GOT3 (cell line): ENCODE data around the gene MAZ.
"Not testable (repeated sequence)": the region's sequence is repeated elsewhere in the genome, so short reads cannot be mapped to it uniquely, and the experiment has no call there.

Experiments
- DNase-seq: peaks from one replicate; lab custom pipeline; 2025; ENCODE audit warnings: mixed read lengths; lab: John Stamatoyannopoulos, UW

MAZ gene

DNA sequence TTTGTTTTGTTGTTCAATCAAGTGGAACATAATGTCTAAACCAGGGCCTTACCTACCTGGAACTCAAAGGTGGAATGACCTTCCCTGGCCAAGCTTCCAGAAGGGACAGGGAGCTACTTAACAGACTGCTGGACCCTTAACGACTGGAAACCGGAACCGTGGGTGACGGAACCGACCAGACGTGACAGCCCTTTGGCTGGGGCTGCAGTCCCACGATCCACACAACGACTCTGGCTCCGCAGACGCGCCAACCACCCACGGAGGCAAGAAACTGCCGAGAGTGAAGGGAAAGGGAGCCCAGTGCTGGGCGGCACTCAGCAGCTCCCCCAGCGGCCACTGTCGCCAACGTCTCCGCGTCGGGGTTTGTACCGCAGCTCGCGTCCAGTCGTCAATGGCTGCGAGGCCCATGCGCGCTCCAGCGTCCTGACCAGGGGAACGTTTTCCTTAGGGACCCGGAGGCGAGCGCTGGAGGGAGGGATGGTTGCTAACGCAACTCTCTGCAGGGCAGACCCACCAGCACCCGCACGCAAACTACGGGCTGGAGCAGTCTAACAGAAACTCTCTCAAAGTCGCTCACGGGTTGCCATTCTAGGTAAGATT is 21.3 kb upstream of the MAZ start:
- DNase-seq = peak; percentile 3

DNA sequence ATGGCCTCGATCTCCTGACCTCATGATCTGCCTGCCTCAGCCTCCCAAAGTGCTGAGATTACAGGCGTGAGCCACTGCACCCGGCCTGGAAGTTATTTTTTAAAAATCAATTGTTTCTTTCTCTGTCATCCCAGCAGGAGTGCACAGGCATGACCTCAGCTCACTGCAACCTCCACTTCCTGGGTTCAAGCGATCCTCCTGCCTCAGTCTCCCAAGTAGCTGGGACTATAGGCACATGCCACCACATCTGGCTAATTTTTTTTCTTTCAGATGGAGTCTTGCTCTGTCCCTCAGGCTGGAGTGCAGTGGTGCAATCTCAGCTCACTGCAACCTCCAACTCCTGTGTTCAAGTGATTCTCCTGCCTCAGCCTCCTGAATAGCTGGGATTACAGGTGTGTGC is 19.2 kb upstream of the MAZ start:
- DNase-seq = not testable (repeated sequence)

DNA sequence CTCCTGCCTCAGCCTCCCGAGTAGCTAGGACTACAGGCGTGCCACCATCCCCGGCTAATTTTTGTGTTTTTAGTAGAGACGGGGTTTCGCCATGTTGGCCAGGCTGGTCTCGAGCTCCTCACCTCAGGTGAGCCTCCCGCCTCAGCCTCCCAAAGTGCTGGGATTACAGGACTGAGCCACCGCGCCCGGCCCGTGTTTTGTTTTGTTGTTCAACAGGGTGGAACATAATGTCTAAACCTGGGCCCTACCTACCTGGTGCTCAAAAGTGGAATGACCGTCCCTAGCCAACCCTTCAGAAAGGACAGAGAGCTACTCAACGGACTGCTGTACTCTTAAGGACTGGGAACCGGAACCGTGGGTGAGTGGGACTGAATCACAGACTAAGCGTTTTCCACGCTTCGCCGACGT is 16.6 kb upstream of the MAZ start:
- DNase-seq = no peak

DNA sequence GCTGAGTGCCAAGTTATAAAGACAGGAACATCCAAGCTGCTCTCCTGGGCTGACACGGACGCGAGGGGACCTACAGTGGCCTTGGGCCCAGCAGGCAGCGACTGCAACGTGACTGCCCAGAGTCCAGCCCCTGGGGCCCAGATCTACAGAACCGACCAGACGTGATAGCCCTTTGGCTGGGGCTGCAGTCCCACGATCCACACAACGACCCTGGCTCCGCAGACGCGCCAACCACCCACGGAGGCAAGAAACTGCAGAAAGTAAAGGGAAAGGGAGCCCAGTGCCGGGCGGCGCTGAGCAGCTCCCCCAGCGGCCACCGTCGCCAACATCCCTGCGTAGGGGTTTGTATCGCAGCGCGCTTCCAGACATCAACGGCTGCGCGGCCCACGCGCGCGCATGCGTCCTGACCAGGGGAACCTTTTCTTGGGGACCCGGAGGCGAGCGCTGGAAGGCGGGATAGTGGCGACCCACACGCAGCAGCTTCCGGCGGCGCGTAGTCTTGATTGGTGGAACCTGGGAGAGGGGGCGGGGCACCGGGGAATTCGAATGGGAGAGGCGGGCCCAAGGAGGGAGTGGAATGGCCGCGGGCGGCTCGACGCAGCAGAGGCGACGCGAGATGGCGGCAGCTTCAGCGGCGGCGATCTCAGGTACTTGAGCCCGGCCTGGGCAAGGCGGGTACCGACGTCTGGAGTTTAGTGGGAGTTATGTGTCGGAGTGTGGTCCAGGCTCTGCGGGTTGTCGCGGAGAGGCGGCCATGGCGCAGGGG is 16.0 kb upstream of the MAZ start, which contains the start of gene KIF22:
Gene KIF22 (plus strand): TSS at position 569 of the 766 bp plus-strand sequence. CDS start 9 bp downstream, at position 578.
- DNase-seq = peak; percentile 97

DNA sequence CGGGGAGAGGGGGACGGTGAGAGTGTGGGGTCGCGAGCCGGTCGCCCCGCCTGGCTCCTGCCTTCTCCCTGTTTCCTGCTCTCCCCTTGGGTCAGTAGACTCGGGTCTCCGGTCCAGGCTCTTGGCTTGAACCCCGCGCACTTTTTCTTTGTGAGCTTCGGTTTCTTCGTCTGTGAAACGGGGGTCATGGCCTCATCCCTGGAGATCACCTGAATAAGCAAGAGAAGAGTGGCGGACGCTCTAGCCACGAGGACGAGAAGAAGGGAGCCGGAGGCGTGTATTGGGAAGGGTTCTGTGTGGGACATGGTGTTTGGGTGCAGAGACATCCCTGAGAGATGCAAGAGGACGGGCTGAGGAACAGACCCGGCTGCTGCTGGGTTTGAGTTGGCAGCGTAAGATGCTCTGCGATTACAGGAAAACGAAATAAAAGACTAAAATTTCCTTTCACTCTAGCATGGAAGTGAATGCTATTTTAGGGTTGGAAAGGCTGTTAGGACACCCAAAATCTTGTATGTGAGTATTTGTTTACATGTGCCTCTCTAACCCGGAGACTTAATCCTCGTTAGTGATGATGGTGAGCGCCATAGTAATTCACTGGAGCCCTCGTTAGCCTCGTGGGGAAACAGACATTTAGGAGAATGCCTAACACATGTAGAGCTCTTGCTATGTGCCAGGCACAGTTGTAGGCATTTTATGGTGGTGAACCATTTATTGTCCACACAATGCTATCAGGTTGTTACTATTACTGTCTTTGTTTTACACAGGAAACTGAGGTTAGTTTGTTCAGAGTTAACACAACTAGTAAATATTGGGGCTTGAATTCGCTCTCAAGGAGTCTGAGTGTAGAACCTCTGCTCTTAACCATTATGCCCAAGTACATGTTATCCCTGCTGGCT is 15.1 kb upstream of the MAZ start:
- DNase-seq = no peak

DNA sequence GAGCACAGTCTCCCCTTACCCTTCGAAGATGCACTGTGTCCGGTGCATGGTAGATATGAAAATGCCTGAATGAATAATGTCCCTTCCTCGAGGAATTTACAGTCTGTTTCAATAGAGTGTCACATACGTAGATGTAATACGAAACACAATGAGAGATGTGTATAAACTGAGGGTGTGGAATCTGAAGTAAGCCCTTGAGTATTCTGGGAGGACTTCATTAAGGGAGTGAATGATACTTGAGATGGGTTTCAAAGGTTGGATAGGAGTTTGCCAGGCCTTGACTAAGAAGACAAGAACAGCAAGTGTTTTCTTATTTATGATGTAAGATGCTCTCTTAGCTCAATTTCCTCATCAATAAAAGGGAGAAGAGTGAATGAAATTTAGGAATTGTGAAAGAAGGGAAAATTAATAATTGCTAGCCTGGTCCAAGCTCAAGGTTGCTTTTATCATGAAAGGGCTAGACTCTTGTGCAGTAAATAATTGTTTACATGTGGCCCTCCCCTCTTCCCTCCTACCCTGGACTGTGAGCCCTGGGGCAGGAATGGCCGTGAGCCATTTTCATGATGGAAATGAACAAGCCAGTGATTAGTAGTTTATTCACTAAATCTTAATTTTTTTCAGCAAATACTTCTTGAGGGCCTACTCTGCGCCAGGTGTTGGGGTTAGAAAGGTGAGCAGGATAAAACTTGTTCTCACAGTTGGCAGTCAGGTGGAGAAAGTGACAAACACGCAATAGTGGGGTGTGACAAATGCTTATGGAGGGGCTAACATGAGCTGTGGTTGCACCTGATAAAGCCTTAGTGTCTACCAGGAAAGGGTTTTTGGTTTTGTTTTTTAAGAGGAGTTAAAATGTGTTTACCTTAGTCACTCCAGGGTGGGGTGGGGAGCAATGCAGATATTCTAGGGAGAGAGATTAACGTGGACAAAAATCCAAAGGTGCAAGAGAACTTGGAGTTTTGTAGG is 14.2 kb upstream of the MAZ start:
- DNase-seq = no peak

DNA sequence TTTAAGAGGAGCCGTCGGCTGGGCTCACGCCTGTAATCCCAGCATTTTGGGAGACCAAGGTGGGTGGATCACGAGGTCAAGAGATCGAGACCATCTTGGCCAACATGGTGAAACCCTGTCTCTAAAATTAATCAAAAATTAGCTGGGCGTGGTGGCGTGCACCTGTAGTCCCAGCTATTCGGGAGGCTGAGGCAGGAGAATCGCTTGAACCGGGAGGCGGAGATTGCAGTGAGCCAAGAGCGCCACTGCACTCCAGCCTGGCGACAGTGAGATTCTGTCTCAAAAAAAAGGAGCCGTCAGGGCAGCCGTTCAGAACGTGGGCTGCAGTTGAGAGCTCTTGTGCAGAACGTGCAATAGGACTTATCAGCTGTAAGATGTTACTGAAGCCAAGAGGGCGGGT is 13.2 kb upstream of the MAZ start:
- not testable (repeated sequence) for DNase-seq

DNA sequence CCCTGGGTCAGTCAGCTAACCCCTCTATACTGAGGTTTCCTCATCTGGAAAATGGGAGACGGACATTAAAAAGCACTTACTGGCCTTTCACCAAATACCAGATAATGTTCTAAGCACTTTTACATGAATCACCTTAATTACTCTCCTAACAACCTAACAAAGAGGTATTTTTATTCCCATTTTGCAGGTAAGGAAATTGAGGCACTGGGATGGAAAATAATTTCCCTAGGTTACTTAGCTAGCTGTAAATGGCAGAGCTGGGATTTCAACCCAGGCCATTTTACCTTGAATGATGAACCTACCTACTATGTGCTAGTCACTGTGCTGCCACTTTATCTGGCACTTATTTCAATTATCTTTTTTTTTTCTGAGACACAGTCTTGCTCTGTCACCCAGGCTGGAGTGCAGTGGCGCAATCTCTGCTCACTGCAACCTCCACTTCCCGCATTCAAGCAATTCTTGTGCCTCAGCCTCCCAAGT is 12.1 kb upstream of the MAZ start:
- DNase-seq = no peak

DNA sequence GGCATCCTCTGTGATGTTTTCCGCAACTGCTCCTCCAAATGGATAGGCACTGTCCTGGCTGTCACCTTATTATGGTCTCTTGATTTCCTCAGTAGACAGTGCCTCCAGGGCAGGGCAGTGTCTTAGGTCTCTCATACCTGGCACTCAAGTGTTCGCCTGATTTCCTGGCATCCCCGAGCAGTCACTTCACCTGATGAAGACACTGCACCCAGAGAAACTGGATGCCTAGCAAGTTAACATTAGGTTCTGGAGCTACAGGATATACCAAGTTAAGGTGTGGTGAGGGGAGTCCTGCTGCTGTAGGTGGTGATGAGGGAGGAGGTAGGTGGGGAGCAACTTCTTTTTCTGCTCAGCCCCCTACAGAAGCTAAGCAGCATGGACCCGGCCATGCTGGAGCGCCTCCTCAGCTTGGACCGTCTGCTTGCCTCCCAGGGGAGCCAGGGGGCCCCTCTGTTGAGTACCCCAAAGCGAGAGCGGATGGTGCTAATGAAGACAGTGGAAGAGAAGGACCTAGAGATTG is 3.9 kb upstream of the MAZ start:
- DNase-seq = no peak

DNA sequence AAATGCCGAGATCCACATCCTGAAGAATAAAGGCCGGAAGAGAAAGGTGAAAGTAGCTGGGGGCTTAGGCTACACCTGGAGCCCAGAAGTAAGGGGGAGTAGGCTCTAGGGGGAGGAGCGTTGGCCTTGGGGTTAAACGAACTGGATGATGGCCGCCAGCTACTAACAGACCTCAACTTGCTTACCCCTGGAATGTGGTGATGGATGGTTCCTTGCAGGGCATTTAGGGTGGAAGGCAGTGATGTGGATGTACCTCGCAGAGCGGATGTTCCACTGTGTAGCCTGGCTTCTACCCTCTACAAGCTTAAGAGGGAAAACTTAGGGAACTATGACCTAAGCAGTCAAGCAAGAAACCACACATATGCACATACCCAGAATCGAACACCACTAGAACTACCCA is 2.3 kb upstream of the MAZ start:
- DNase-seq = no peak

DNA sequence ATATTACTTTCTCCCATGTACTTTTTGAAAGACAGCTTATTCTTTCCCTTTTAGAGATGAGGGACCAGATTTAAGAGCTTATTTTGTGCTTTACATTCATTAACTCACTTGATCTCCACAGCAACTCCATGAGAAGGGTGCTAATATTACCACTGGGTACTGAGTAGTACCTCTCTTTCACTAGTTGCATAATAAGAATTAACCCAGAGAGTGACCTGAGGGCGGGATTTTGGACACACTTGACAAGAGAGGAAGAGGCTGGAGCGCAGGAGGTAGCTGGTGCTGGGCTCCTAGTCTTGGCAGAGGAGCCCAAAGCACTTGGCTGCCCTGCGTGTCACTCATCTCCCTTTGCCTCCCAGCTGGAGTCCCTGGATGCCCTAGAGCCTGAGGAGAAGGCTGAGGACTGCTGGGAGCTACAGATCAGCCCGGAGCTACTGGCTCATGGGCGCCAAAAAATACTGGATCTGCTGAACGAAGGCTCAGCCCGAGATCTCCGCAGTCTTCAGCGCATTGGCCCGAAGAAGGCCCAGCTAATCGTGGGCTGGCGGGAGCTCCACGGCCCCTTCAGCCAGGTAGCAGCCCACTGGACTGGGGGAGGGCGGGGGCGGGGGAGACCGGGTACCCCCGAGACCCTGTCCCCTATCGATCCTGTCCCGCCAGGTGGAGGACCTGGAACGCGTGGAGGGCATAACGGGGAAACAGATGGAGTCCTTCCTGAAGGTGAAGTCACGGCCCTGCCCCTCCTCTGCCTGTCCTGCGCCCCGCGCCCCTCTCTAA is 1.7 kb upstream of the MAZ start:
- no peak for DNase-seq

DNA sequence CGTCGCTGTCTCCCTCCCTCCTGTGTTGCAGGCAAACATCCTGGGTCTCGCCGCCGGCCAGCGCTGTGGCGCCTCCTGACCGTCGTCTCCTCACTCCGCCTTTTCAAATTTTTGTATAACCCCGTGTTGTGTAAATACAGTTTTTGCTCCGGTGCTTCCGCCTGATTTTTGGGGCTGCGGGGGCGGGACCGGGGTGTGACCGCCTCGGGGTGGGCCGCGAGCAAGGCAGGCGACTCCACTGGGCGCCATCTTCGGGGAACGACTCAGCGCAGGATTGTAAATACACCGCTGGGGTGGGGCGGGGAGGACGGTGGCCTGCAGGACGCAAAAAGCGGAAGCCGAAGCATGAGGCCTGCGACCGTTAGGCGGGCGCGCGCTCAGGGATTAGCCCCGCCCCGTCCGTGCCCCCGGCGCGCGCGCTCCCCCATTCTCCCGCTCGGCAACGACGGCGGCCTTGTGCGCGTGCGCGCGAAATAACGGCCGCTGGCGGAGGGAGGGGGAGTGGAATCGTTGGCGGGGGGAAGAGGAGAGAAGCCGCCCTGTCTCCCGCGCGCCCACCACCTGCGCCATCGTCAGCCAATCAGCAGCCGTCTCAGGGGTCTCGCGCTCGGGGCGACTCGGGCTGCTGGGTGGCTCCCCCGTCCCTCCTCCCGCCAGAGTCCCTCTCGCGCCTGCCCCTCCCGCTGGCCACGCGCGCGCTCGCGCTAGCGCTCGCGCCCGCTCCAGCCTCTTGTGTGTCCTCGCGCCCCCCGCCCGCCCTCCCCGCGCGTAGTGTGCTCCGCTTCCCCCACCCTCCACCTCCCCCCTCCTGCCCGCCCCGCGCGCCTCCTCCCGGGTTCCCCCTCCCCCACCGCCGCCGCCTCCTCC is 864 bp upstream of the MAZ start:
- peak; percentile 96 for DNase-seq

DNA sequence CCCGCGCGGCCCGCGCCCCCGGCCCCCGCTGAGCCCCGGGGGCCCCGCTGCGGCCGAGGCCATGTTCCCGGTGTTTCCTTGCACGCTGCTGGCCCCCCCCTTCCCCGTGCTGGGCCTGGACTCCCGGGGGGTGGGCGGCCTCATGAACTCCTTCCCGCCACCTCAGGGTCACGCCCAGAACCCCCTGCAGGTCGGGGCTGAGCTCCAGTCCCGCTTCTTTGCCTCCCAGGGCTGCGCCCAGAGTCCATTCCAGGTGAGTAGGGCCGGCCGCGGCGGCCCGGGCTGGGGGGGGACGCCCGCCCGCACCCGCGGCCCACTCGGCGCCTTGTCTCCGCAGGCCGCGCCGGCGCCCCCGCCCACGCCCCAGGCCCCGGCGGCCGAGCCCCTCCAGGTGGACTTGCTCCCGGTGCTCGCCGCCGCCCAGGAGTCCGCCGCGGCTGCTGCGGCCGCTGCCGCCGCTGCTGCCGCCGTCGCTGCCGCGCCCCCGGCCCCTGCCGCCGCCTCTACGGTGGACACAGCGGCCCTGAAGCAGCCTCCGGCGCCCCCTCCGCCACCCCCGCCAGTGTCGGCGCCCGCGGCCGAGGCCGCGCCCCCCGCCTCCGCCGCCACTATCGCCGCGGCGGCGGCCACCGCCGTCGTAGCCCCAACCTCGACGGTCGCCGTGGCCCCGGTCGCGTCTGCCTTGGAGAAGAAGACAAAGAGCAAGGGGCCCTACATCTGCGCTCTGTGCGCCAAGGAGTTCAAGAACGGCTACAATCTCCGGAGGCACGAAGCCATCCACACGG is 504 bp downstream of the MAZ start:
- no peak for DNase-seq

DNA sequence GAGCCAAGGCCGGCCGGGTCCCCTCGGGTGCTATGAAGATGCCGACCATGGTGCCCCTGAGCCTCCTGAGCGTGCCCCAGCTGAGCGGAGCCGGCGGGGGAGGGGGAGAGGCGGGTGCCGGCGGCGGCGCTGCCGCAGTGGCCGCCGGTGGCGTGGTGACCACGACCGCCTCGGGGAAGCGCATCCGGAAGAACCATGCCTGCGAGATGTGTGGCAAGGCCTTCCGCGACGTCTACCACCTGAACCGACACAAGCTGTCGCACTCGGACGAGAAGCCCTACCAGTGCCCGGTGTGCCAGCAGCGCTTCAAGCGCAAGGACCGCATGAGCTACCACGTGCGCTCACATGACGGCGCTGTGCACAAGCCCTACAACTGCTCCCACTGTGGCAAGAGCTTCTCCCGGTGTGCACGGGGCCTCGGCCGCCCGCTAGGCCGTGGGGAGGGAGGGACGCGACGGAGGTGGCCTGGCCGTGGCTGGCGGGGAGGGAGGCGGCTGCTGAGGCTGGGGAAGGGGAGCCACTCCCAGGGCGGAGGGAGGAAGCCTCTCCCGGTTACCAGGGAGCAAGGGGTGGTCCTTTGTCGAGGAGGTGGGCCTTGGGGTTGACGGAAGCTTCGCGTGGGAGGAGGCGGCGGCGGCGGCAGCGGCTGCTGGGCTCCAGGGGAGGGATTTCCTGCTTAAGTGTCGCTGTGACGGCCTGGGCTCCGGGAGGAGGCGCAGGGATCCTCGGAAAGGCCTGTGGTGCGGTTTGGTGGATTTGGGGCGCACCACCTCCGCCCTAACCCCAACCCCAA is 1.3 kb downstream of the MAZ start:
- peak; percentile 85 for DNase-seq

DNA sequence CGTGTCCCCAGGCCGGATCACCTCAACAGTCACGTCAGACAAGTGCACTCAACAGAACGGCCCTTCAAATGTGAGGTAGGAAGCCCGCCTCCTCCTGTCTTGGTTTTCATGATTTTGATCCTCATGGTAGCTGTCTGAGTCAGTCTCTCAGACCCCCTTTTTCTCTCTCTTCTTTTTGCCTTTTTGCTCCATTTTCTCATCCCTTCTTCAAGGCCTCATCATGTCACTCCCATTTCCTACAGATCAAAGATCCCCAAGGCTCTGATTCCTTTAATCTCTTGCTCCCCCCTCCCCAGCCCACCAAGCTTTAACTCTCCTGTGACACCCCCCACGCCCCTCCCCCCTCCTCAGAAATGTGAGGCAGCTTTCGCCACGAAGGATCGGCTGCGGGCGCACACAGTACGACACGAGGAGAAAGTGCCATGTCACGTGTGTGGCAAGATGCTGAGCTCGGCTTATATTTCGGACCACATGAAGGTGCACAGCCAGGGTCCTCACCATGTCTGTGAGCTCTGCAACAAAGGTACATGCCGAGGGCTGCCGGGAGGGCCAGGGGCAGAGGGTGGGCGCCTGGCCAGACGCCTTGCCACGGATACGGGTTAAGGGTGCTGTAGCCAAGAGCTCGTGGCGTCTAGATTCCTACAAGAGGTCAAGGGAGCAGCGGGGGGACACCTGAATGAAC is 2.0 kb downstream of the MAZ start:
- no peak for DNase-seq

DNA sequence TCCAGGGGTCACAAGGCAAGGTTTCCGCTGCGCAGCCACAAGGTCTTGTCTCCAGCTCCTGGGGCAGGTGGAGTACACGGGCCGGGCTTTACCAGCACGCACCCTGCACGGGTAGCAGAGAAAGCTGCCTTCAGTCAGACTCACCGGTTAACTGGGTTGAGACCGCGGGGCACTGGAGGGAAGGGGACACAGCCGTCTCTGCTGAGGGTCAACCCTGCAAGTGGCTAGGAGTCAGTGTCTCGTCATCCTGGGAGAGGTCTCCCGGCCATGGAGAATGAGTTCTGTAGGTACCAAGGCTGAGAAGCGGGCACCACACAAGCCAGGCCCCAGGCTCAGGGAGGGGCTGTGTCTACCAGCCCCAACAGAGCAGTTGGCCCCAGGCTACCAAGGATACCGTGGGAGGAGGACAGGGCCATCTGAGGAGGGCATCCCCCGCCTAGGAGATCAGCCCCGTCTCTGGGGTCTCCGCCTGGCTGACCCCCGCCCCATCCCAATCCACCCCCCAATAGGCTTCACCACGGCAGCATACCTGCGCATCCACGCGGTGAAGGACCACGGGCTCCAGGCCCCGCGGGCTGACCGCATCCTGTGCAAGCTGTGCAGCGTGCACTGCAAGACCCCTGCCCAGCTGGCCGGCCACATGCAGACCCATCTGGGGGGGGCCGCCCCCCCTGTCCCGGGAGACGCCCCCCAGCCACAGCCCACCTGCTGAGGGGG is 2.9 kb downstream of the MAZ start:
- no peak for DNase-seq
